ENCODE results near the gene SLC25A22.

The SLC25A22 gene

DNA sequence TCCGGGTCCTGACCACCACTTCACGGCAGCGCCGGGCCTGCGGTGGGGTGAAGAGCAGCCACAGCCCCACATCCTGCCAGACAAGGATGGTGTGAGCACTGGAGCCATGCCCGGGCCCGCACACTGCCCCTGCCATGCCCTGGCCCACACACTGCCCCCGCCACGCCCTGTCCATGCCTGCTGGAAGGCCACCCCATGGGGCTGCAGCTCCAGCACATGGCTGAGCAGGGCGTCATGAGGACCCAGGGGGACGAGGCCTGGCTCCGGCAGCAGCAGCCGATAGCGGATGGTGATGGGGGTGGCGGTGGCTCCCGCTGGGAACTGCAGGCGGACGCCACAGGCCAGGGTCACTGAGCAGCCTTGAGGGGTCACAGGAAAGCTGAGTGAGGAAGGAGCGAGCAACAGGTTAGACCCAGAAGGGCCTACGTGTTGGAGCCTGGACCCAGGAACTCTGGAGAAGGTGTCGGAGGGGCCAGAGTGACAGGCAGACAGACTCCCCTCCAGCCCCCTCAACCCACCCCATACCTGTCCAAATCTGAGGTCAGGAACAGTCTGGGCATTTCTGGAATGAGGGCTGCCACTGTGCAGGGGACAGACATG lies 4.0 kb upstream of the SLC25A22 start:
- DNase-seq (ENCODE audit: low read depth): no peak
- H3K4me3 ChIP-seq (ENCODE audit: low read depth, low read length): no peak overlapping the region
- no peak for TF ChIP-seq CTCF (IDR thresholded peaks at IDR 0.05; ENCODE audit: low read depth, low read length, missing control alignments)

- DNase-seq (ENCODE audit: low read depth): no peak
- no peak overlapping the region for H3K4me3 ChIP-seq (ENCODE audit: low read depth, low read length)
- TF ChIP-seq CTCF (IDR thresholded peaks at IDR 0.05; ENCODE audit: low read depth, low read length, missing control alignments): no peak
Measured at GRCh38 chr11:801097-801780, 3.2 kb upstream of the SLC25A22 start.

DNA sequence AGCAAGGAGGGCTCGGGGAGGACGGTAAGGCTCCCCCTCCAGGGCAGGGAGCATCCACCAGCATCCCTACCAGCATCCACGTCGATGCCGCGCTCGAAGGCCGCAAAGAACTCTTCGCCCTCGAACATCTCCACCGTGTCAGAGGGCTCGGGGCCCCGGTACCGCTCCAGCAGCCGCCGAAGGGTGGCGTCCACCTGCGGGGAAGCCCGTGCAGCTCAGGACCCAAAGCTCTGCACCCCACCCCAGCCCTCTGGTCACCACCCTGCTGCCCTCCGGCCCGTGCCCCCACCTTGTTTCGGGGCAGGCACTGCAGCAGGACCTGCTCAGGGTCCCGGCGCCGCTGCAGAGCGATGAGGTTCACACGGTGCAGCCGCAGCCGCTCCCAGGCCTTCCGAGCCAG lies 2.4 kb upstream of the SLC25A22 start:
- no peak for TF ChIP-seq CTCF (IDR thresholded peaks at IDR 0.05; ENCODE audit: low read depth, low read length, missing control alignments)
- DNase-seq (ENCODE audit: low read depth): no peak
- H3K4me3 ChIP-seq (ENCODE audit: low read depth, low read length): no peak overlapping the region

DNA sequence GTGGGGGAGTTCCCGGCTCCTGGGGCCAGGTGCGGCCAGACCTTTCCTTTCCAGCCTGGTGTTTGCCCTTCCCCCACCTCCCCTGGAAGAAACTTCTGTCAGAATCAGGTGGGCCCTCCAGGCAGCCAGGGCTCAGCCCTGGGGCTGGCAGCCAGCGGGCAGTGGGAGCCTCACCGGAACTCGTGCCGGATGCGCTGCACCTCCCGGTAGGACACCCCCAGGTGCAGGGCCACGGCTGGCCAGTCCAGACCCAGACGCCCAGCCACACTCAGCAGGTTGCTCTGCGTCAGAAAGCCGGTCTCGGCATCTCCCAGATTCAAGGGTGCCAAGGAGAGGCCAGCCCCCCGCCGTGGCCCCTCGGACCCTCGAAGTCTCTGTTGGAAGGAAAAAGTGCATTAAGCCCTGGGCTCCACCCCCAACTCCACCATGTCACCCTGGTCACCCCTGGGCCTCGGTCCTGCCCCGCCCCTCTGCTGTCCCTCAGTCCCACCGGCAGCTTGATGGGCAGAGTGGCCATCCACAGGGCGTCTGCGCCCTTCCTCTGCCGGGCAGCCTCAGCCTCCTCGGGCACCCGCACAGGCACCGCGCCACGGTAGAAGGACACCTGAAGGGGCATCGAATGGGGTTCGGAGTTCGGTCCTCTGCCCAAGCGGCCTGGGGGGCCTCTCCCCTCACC lies 1.7 kb upstream of the SLC25A22 start:
- no peak for TF ChIP-seq CTCF (IDR thresholded peaks at IDR 0.05; ENCODE audit: low read depth, low read length, missing control alignments)
- H3K4me3 ChIP-seq (ENCODE audit: low read depth, low read length): no peak overlapping the region

DNA sequence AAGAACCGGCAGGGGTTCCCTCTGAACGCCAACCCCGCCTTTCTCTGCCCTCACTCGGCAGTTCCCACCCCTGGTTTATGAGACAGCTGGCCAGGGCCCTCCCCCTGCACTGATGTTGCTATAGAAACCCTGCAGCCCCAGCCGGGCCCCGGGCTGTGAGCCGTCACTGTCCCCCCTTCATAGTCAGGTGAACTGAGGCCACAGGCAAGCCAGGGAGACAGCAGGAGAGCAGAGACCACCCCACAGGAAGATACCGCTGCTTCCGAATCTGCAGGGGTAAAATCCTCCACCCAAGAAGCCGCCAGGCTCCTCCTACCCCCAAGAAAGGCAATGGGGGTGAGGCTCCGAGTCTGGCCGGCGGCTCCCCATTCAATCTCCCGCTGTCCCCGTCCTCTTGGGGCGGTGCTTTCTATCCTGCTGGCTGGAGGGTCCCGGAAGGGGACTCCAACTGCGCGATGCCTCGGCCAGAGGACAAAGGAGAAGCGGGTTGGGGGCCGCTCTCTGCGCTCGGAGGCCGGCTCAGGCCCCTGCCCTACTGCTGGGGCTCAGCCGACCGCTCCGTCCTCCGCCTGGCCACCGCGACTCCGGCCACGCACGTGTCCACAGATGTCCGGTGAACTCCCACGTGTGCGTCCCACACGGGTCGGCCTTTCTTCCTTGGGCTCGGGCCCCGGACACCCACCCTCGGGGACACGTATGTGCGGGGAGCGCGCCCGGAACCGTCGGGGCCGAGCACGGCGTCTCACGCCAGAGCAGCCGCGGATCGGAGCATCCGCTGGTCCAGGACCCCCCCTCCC lies 587 bp downstream of the SLC25A22 start:
- peak overlapping the region; percentile 97 for H3K4me3 ChIP-seq (ENCODE audit: low read depth, low read length)
- no peak for TF ChIP-seq CTCF (IDR thresholded peaks at IDR 0.05; ENCODE audit: low read depth, low read length, missing control alignments)
- DNase-seq (ENCODE audit: low read depth): no peak

More for the DNA sequence above, 1.7 kb upstream of the SLC25A22 start:
- DNase-seq (ENCODE audit: low read depth): no peak

DNA sequence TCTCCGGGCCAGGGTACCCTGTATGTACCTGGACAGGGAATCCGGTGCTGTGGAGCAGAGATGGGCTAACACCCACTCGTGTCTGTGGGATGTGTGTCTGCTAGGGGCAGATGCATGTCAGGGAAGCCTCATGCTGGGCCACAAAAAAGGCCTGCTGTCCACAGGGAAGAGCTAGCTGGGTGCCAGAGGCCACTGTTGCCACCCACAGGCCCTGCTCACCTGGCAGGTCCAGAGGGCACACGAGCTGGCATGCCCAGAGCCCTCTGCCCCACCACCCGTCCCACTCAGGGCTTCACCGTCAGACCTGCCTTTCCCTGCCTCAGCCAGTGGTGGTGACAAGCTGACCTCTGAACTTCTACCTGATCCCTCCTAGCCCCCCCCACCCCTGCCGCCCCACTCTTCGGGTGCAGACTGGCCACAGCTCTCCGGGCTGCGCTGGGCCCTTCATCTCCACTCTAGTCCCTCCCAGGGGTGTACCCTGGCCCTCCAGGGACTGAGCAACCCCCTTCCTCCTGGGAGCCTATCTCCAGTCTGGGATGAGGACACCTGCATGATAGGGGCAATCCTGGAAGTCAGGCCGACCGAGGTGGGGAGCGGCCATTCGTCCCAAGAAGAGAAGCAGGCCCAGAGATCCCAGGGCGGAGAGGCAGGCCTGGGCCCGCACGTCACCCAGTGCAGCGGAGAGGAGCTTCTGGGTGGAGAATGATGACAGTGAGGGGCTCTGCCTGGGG lies 1.4 kb downstream of the SLC25A22 start:
- no peak for DNase-seq (ENCODE audit: low read depth)
- TF ChIP-seq CTCF (IDR thresholded peaks at IDR 0.05; ENCODE audit: low read depth, low read length, missing control alignments): no peak
- H3K4me3 ChIP-seq (ENCODE audit: low read depth, low read length): peak overlapping the region; percentile 97

All from GM12864 (cell line).